Cerebellar cortex (tissue), 1 donor: ENCODE measurements around the gene ROBO1.

Experiments used
- DNase-seq: peaks from one replicate; pipeline ENCODE4 v3.0.0-alpha.2; 2015; ENCODE audit warnings: low spot score

Gene ROBO1

DNA sequence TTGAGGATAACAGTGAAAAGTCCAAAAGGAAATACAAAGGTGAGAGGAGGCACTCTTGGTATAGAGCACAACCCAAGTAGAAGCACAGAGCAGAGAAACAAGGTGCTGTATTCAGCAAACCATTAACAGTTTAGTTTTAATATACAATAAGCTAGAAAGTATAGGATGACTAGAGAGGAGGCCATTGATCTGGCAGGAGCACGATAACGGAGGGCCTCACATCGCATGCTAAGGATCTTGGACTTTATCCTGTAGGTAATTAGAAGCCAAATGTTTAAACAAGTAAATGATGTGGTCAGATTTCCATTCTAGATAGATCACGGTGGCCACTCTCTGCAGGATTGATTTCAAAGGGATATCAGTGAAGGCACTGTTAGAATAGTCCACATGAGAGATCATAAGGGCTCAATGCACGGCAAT, 935.0 kb downstream of the ROBO1 start:
- no peak for DNase-seq

DNA sequence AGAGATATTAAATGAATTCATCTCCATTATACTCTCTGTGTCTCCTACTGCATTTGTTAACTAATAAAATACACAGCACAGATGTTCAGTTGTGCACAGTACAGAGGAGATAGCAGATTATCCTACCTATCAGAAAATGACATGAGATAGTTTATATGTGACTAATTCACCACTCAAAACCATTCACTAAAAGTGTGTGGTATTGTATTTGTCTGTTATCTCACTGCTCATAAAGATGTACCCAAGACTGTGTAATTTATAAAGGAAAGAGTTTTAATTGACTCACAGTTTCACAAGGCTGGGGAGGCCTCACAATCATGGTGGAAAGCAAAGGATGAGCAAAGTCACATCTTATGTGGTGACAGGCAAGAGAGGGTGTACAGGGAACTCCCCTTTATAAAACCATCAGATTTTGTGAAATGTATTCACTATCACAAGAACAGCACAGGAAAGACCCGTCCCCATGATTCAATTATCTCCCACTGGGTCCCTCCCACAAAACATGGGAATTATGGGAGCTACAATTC, 936.3 kb downstream of the ROBO1 start:
- no peak for DNase-seq

DNA sequence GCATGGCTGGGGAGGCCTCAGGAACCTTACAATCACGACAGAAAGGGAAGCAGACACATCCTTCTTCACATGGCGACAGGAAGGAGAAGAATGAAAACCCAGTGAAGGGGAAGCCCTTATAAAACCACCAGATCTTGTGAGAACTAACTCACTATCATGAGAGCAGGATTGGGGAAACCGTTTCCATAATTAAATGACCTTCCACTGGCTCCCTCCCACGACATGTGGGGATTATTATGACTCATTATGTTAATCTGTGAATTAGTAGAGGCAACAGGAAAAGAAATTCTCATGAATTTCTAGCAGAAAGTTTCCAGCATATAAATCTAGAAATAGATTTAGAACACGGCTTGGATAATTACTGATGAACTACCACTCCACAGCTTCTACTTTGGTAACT, 937.3 kb downstream of the ROBO1 start:
- DNase-seq, result no peak

DNA sequence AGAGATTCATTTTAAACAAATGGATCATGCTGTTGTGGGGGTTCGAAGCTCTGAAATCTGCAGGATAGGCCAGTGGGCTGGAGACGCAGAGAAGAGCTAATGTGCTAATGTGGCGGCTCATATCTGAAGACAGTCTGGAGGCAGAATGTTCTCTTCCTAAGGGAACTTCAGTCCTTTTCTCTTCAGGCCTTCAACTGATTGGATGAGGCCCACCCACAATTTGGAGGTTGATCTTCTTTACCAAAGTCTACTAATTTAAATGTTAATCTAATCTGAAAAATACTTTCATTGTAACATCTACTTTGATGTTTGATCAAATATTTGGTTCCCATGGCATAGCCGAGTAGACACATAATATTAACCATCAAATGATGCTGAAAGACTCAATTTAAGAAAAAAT, 940.2 kb downstream of the ROBO1 start:
- DNase-seq, result no peak

DNA sequence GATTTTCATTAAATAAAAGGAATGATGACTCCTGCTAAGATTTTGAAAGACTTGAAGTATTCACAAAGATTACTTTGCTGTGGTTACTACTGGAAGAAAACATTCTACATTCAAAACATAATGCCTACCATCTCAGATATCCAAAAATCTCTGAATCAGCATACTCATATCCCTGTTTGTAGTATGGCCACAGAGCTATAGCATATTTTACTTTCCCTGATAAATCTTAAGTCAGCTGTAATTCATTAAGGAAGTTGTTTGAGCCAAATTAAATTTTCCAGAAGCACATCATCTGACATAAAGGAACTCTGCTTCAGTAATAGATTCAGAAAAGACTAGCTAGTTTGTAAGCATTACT, 942.0 kb downstream of the ROBO1 start:
- DNase-seq, result no peak

DNA sequence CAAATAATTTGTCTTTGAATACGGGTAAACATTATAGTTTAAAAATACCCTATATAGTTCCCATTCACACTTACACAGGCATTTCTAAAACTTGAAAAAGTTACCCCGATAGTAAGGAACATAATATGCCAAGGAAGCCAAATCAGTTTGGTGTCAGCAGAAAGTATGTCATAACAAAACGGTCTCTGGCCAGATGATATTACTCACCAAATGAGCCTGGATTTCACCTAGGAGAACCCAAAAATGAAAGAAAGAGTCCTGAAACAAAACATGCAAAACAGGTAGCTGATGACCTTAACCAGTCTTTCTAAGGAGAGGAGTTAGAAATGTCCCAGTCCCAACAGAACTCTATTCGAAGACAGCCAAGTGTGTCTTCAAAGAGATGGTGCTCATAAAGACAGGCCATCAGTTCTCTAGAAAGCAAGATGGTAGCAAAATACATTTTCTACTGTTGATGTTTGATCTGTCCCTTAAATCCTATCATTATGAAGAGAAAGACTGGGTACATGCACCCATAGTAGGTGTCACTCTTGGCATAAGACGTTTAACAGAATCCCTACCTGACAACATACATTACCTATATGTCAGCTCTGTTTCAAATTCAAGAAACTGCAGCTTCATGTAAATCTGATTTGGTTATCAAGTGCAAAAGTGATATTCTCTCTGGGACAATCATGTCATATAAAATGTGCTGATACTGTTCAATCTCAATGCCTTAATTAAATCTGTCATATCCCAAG, 942.5 kb downstream of the ROBO1 start:
- DNase-seq, result no peak

DNA sequence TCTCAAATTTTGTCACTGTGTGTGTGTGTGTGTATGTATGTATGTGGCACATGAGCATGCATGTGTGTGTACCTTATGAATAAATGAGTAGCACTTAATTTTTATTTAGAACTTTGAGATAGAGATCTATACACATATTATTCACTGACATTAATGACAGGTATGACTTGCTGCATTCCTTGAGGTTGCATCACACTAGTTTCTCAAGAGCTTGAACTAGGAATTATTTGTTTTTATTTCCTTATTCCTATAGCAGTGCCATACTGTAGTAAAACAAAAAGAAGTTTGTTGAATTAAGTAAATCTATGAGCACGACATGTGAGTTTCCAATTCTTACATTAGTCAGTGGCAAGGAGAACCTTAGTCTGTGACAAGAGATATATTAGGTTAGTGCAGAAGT, 943.9 kb downstream of the ROBO1 start:
- no peak for DNase-seq

DNA sequence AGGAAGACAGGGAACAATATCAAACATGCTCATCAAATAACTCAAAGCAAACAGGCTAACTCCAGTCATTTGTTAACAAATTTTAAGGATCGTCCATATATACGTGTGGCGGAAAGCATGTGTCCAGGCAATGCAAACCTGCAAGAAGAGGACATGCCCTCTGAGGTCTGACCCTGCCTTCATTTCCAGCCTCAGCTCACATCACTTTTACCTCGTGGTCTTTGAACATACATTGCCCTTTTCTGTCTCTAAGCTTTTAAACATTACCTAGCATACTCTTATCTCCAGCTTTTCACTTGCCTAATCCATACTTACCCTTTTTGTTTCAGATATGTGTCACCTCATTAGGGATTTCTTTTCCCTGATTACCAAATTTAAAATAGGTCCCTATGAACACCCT, 944.4 kb downstream of the ROBO1 start:
- DNase-seq, result no peak

DNA sequence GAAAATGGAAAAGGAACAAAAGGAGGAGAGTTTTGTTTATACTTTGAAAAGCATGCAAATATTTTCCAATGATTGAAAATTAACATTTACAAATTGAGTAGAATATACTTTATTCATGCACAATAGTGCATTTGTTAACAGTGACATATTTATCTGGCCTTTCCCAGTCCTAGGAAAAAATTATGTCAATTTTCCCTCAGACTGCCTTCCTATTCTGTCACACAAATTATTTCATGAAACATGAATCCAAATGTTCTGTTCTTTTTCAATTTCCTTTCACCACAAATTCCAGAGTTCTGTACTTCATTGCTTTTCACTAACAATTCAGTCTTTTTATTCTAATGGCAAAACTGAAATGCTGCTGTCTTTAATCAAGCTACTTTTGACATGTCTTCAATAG, 945.1 kb downstream of the ROBO1 start:
- DNase-seq, result no peak

DNA sequence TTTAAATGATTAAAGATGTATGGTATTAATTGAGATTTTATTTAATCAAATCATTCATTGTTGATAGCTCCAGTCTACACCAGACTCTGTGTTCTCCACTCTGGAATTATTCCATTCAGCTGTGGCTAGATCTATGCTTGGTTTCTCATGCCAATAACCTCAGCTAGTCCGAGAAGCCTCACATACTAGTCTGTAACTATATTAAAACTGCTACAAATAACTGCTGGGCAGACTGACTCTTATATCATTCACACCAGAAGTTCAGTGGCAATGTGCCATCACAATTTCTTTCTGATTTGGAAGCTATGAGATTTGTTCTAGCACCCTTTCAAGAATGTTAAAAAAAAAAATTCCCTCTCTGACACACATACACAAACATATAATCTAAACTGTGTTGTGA, 947.3 kb downstream of the ROBO1 start:
- DNase-seq, result no peak

DNA sequence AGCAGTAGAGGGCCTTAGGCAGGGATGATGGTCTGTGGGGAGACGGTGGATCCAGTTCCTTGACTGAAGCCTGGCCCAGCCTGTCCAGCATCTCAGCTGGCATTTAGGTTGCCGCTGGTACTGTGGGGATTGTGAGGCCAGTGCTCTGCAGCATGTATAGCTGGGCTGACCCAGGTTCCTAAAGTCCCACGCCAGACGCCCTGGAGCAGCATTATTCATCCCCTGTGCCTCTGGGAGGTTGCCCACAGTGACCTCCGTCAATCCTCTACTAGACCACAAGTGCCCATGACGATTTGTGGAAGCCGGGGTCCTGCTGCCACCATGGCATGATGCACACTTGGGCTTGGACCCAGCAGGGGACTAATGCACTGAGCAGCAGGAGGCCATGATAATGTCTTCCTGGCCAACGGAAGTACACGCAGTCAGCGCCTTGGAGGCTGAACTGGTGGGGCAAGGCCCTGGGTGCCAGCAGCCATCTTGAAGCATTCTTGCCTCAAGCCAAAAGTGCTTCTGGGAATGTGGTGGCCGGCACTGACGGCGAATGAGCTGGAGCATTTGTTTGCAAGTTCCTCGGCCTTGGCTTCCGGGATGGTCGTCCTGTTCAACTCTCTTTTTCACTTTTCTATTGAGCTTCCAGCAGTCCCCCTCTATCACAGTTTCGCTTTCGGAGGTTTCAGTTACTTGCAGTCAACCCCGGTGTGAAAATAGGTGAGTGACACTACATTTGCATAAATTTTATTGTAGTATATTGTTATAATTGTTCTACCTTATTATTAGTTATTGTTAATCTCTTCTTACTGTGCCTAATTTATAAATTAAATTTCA, 949.4 kb downstream of the ROBO1 start:
- DNase-seq, result no peak

DNA sequence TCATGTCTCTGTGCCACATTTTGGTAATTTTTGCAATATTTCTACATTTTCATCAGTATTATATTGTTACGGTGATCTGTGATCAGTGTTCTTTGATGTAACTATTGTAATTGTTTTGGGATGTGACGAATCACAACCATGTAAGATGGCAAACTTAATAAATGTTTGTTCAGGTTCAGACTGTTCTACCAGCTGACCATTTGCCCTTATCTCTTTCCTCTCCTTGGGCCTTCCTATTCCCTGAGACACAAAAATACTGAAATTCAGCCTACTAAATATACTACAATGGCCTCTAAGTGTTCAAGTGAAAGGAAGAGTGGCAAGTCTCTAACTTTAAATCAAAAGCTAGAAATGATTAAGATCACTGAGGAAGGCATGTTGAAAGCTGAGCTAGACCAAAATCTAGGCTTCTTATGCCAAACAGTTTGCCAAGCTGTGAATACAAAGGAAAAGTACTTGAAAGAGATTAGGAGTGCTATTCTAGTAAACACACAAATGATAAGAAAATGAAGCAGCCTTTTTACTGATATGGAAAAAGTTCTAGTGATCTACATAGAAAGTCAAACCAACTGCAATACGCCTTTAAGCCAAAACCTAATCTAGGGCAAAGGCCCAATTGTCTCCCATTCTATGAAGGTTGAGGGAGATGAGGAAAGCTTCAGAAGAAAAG, 952.8 kb downstream of the ROBO1 start:
- no peak for DNase-seq

DNA sequence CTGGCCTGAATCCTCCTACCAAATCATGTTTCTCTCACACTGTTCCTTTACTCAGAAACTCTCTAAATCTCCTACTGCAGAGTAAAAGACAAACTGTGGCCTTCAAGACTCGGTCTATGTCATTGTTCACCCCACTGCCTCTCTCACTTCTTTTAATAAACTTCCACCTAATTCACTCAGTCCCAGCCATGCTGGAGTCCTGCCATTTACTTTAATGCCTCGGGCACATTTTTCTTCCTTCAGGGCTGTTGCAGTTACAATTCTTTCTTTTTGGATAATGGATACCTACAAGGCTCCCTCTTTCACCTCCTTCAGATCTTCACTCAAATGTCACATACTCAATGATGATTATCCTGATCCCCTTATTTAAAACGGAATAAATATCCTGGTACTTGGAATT, 955.6 kb downstream of the ROBO1 start:
- no peak for DNase-seq

DNA sequence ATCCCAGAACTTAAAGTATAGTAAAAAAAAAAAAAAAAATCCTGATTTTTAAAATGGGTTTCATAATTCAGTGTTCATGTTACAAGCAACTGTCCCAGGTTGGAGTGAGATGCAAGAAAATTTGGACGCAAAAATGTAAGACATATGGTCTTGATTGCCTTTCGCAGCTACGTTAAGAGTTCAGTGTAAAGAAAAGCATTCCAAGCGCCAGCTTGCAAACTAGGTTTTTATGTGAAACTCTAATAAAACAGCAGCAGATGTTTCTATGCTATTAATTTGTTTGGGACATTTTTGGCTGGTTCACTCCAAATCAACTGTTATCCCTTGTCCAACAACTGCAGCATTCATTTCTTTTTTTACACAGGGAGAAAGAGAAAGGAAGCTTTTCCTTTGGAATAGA, 957.8 kb downstream of the ROBO1 start:
- DNase-seq, result no peak

DNA sequence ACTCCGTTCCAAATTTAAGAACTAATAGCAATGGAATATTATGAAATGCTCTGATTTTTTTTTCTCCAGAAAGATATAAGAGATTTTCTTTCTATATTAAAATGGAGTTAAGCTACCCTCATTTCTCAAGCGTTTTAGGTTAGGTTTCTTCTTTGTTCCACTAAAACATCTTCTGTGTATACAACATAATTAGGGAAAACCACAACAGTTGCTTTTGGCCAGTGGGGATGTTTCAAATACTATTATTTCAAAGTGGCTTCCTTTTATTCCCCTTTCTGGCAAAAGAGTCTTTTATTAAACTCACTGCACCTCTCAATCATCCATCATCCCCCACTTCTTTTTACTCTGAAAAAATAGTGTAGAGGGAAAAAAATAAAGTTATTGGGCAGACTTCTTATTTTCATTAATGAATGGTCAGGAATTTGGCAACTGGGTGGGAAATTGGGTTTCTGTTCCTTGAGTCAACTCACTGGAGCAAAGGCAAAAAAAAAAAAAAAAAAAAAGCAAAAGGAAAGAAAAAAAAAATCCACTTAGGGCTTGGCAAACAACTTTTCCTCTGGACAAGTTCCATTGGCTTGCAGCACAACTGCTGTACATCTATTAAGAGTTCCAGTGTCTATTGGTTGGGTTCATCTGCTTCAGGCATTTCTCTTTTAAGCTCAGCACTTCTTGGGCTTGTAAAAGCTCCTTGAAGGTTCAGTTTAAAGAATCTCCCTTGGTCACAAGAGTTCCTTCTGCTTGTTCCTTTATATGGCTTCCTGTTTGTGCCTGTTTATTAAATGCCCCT, 963.4 kb downstream of the ROBO1 start:
- DNase-seq, result no peak

DNA sequence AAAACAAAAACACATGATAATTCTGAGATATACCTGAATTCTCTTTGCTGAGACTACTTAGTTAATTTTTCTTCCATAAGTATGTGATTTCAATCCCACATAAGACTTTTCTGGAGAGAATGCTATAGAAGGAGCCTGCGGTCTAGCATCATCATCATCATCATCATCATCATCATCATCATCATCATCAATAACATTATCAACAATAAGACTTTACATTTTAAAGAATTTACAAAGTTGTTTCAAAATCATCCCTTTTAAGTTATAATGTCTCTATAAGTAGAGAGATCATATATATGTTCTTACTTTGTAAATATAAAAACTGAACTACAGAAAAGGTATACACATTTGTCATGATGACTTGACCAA, 965.3 kb downstream of the ROBO1 start:
- no peak for DNase-seq

DNA sequence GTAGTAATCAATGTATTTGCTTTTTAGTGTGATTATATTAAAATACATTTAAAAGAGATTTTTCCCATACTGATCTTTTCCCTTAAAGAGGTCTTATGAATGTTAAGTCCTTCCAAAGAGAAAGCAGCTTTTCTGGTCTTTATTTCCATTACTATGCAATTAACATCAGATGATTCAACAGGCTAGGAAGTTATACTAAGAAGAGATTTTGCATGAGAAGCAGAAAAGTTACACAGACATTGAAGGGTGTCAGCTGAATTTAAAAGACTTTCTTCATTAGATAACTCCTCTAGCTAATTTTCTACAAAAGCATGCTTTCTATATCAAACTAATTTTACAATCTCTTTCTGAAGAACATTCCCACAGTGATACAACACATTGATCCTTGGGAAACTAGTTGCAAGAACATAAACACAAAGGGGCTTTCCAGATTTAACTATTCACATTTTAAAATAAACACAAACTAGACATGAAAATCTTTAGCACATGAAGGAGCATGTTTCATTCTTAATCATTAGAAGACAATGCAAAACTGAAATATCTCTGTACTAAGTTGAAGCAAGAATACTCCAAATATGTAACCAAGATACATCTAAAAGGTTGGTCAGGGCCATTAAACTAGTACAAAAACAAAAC, 965.8 kb downstream of the ROBO1 start:
- DNase-seq, result no peak

DNA sequence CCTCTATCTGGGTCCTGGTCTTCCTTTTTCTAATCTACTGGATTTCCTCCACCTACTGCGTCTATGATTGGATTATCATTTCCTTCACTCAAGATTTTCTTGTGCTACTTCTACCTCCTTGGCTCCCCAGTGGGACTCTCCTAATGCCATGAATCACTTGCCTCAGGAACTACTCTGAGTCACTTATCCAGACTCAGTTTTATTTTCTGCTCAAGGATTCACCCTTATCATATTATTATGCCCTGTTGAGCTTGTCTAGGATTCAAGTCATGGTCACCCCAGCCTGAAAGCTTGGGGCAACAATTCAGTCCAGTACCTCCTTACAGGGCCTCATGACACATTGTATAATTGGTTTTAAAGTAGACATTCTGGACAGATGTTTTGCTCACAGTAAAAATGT, 968.1 kb downstream of the ROBO1 start:
- no peak for DNase-seq

DNA sequence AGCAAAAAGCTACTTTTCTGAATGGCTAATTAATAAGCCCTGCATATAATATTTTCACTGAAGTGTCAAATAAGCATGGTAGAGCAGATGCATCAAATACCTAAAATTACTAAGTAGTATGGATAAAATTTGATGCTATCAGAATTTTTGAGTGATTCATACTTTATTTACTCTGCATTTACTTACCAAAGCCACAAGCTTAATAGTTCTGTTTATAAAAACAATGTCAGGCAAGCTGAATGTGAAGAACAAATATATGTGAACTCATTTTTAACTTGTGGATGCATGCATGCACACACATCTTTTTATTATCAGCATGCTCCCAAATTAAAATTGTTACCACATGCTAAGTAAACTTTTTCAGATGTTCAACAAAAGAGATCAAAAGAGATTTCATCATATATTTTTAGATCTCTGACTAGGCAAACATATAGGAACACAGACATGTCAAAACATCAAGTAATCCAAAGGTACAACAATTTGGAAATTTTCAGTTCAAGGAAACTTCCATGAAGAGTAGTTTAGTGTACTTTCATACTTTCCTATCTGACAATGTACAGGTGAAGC, 969.4 kb downstream of the ROBO1 start:
- no peak for DNase-seq

DNA sequence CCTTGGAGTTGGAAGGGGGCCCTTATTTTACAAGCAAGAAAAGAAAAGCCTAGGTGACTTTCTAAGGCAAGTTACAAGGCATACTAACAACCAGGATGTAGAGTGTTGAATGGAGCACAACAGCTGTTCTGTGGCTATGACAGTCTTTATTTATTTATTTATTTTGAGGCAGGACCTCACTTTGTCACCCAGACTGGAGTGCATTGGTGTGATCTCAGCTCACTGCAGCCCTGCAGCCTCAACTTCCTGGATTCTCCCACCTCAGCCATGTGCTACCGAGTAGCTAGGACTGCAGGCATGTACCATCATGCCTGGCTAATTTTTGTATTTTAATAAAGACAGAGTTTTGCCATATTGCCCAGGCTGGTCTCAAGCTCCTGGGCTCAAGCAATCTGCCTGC, 973.4 kb downstream of the ROBO1 start:
- DNase-seq, result no peak

DNA sequence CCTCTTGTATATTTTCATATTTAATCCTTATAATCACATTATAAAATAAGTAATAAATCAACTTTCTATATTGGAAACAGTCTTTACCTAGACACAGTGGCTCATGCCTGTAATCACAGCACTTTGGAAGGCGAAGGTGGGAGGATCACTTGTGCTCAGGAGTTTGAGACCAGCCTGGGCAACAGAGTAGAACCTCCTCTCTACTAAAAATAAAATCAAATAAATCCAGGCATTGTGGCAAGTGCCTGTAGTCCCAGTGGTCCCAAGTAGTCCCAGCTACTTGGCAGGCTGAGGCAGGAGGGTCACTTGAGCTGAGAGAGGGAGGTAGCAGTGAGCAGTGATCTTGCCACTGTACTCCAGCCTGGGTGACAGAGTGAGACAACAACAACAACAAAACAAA, 975.1 kb downstream of the ROBO1 start:
- DNase-seq, result no peak
